K562 (cell line): Measurements from ENCODE around the gene BRAT1. TPM values are rescaled to one million over a fixed set of nuclear protein-coding genes. Genes with fewer than 3 reads are reported as not detected.

Experiments
- ATAC-seq: fragments of 200-7000 bp; cut with Tn5 transposase; 3 replicates; pipeline ENCODE4 v1.9.1; 2020; ENCODE audit warnings: moderate library complexity
- BruUV-seq: library from RNA; stranded (reverse); fragments of 400-500 nt; replicated peaks from 2 replicates; lab custom pipeline; 2021; lab: Mats Ljungman, UMichigan
- CTCF ChIA-PET: fragments of 300-600 bp; formaldehyde crosslinking; extraction: SDS; loops from one replicate; lab custom pipeline; 2021; ENCODE audit warnings: low intra/inter-chr PET ratio; lab: Yijun Ruan, JAX
- POLR2A ChIA-PET: fragments of 300-600, 350-650 bp; sonication (Branson Sonifier 250); formaldehyde crosslinking; extraction: SDS; loops from one replicate; lab custom pipeline; 2021; ENCODE audit warnings: antibody characterized with exemption, inconsistent platforms; lab: Yijun Ruan, JAX
- DNase-seq, 4 experiments: peaks; one replicate each; pipeline versions ENCODE4 v3.0.0 to v3.0.0-alpha.2; 2011 to 2018; ENCODE audit warnings: low spot score in 3 of 4, mixed read lengths in 3 of 4; ENCODE audit errors: extremely low read depth in 1 of 4
- FAIRE-seq: peaks from 2 replicates; lab custom pipeline; 2011; peaks lifted over from hg19 to GRCh38; lab: Jason Lieb, UNC
- H2AFZ ChIP-seq: 2 replicates; pipeline ENCODE4 v1.6.0; 2011; ENCODE audit warnings: low read depth, low read length, control low read depth, inconsistent platforms
- H3K27ac ChIP-seq: fragments of 200-600 bp; 3 replicates; pipeline ENCODE4 v1.8.0; 2011; ENCODE audit warnings: low read depth, mild to moderate bottlenecking, control low read depth, inconsistent platforms, low read length, moderate library complexity, mixed read lengths; ENCODE audit errors: extremely low read depth
- H3K27me3 ChIP-seq, 2 experiments: fragments of 300-600 bp in 1 of 2; 2 replicates in 1 of 2; 3 replicates in 1 of 2; pipeline versions ENCODE4 v1.6.0 to v1.8.0; 2011; ENCODE audit warnings: inconsistent platforms in 2 of 2, low read length in 2 of 2, mild to moderate bottlenecking in 1 of 2, mixed read lengths in 1 of 2, moderate library complexity in 1 of 2; ENCODE audit not compliant: control insufficient read depth in 2 of 2, insufficient read depth in 2 of 2
- H3K36me3 ChIP-seq: fragments of 300-600 bp; 3 replicates; pipeline ENCODE4 v1.8.0; 2011; ENCODE audit warnings: mild to moderate bottlenecking, low read length, inconsistent platforms; ENCODE audit not compliant: control insufficient read depth, insufficient read depth
- H3K4me1 ChIP-seq, 2 experiments: fragments of 200-600 bp in 1 of 2; replicated peaks in 1 of 2; 2 replicates in 1 of 2; 3 replicates in 1 of 2; pipeline versions ENCODE4 v1.5.1 to v1.8.0; 2011; ENCODE audit warnings: inconsistent platforms in 2 of 2, low read length in 2 of 2, mild to moderate bottlenecking in 1 of 2, mixed read lengths in 1 of 2, moderate library complexity in 1 of 2; ENCODE audit not compliant: control insufficient read depth in 2 of 2, insufficient read depth in 2 of 2
- H3K4me2 ChIP-seq: 2 replicates; pipeline ENCODE4 v1.6.1; 2011; ENCODE audit warnings: low read length, control low read depth, inconsistent platforms, mixed read lengths; ENCODE audit not compliant: insufficient read depth
- H3K4me3 ChIP-seq: fragments of 200-600 bp; sonication (generic), shearing (Covaris generic); 2 replicates; pipeline ENCODE4 v1.5.1; 2016; ENCODE audit warnings: control low read depth, inconsistent platforms
- H3K79me2 ChIP-seq: fragments of 200-600 bp; 3 replicates; pipeline ENCODE4 v1.8.0; 2011; ENCODE audit warnings: low read length, inconsistent platforms; ENCODE audit not compliant: control insufficient read depth, insufficient read depth
- H3K9ac ChIP-seq, 2 experiments: 2 replicates each; pipeline versions ENCODE4 v1.6.0 to v1.6.1; 2011; ENCODE audit warnings: low read depth in 2 of 2, low read length in 2 of 2, control low read depth in 1 of 2, inconsistent platforms in 1 of 2, mild to moderate bottlenecking in 1 of 2, mixed read lengths in 1 of 2; ENCODE audit not compliant: insufficient read depth in 1 of 2
- H3K9me1 ChIP-seq: one replicate; pipeline ENCODE4 v1.6.0; 2011; ENCODE audit warnings: inconsistent platforms, mild to moderate bottlenecking, low read length, moderate library complexity; ENCODE audit not compliant: control insufficient read depth, insufficient read depth
- H3K9me3 ChIP-seq: replicated peaks from 2 replicates; pipeline ENCODE4 v1.5.1; 2011; ENCODE audit warnings: low read depth, low read length, inconsistent platforms; ENCODE audit not compliant: control insufficient read depth, insufficient read depth
- H4K20me1 ChIP-seq: replicated peaks from 2 replicates; pipeline ENCODE4 v1.6.1; 2011; ENCODE audit warnings: low read length, inconsistent platforms, mixed read lengths; ENCODE audit not compliant: control insufficient read depth, insufficient read depth
- ATF3 ChIP-seq, 2 experiments: fragments of 450-650 bp in 1 of 2; sonication (generic) in 1 of 2; formaldehyde crosslinking in 1 of 2; IDR thresholded peaks in 1 of 2; conservative IDR thresholded peaks in 1 of 2; 2 replicates each; pipeline versions ENCODE4 v1.6.1 to v1.8.1; 2016 to 2023; ENCODE audit warnings: mild to moderate bottlenecking in 2 of 2, moderate library complexity in 2 of 2, inconsistent platforms in 1 of 2, missing genetic modification reagents in 1 of 2
- CREB1 ChIP-seq, 2 experiments: sonication (generic) in 1 of 2; formaldehyde crosslinking in 1 of 2; IDR thresholded peaks; 2 replicates each; pipeline versions ENCODE4 v1.6.1 to v1.8.0; 2012 to 2022; ENCODE audit warnings: inconsistent platforms in 1 of 2, mild to moderate bottlenecking in 1 of 2, missing genetic modification reagents in 1 of 2, moderate library complexity in 1 of 2
- GTF2E2 ChIP-seq: fragments of 200-800 bp; sonication (Bioruptor generic); IDR thresholded peaks from 2 replicates; pipeline ENCODE4 v1.6.1; 2016; ENCODE audit warnings: missing genetic modification characterization, missing compliant biosample characterization
- IRF2 ChIP-seq: sonication (generic); formaldehyde crosslinking; IDR thresholded peaks from 2 replicates; pipeline ENCODE4 v1.8.1; 2022; ENCODE audit warnings: mild to moderate bottlenecking, missing genetic modification reagents
- MITF ChIP-seq: IDR thresholded peaks from 2 replicates; pipeline ENCODE4 v1.6.1; 2014; ENCODE audit warnings: antibody characterized with exemption
- NCOA6 ChIP-seq: fragments of 450-650 bp; IDR thresholded peaks from 2 replicates; pipeline ENCODE4 v1.6.1; 2017; ENCODE audit warnings: mild to moderate bottlenecking
- PHF21A ChIP-seq: fragments of 450-650 bp; IDR thresholded peaks from 2 replicates; pipeline ENCODE4 v1.6.1; 2017; ENCODE audit warnings: low read depth, borderline replicate concordance
- RBM25 ChIP-seq: fragments of 200-400 bp; formaldehyde crosslinking; IDR thresholded peaks from 2 replicates; pipeline ENCODE4 v1.6.1; 2018; ENCODE audit warnings: low read length, low read depth, moderate library complexity; ENCODE audit not compliant: severe bottlenecking
- RNF2 ChIP-seq: sonication (generic); IDR thresholded peaks from 2 replicates; pipeline ENCODE4 v1.6.1; 2016
- SMAD2 ChIP-seq: fragments of 150-350 bp; IDR thresholded peaks from 2 replicates; pipeline ENCODE4 v1.6.1; 2014; ENCODE audit warnings: low read depth, mild to moderate bottlenecking, low read length
- U2AF1 ChIP-seq: fragments of 200-400 bp; formaldehyde crosslinking; optimal IDR thresholded peaks from 2 replicates; pipeline ENCODE3; 2017; ENCODE audit warnings: mild to moderate bottlenecking, low read depth, low read length, moderate library complexity
- ZBTB17 ChIP-seq: fragments of 450-650 bp; formaldehyde crosslinking; IDR thresholded peaks from 2 replicates; pipeline ENCODE4 v1.4.0; 2020; ENCODE audit warnings: mild to moderate bottlenecking
- ZBTB49 ChIP-seq: sonication (generic); formaldehyde crosslinking; IDR thresholded peaks from 2 replicates; pipeline ENCODE4 v1.8.0; 2022; ENCODE audit warnings: missing genetic modification reagents, mild to moderate bottlenecking, borderline replicate concordance
- ZFP36 ChIP-seq: fragments of 150-350 bp; IDR thresholded peaks from 2 replicates; pipeline ENCODE4 v1.6.1; 2018; ENCODE audit warnings: low read length, low read depth; ENCODE audit not compliant: partially characterized antibody
- ZNF134 ChIP-seq: fragments of 250-450 bp; sonication (Bioruptor Pico); conservative IDR thresholded peaks from 2 replicates; pipeline ENCODE4 v1.4.0; 2020
- ZNF324 ChIP-seq: fragments of 250-450 bp; sonication (Bioruptor Pico); IDR thresholded peaks from 2 replicates; pipeline ENCODE4 v1.4.0; 2020; ENCODE audit warnings: mild to moderate bottlenecking
- WGBS: fragments of 100-300 bp; shearing (Covaris generic); methylation state at CpG from one replicate; pipeline ENCODE4 v1.1.6; 2016; ENCODE audit warnings: low coverage, mixed read lengths; ENCODE audit not compliant: insufficient coverage; ENCODE audit errors: missing lambda C conversion rate; 5-methylcytosine and 5-hydroxymethylcytosine counted together
- in situ Hi-C: fragments of 300-500 bp; cut with MboI; formaldehyde crosslinking; loops from 4 replicates; pipeline ENCODE4 v1.15.0; 2018; ENCODE audit warnings: inconsistent platforms, mixed read lengths
- intact Hi-C: fragments of 100-400 bp; cut with micrococcal nuclease; formaldehyde crosslinking; loops from 2 replicates; pipeline ENCODE4 v1.14.2; 2022
- polyA plus RNA-seq, 8 experiments: library from polyadenylated mRNA; depleted of rRNA in 4 of 8; stranded (reverse) in 5 of 8; unstranded in 3 of 8; fragments of >200 nt; fragmentation: Nextera tagmentation in 2 of 8; fragmentation: Illumina TruSeq in 1 of 8; extraction: Ambion mirVana in 2 of 8; extraction: Trizol in 1 of 8; gene quantifications; 2 replicates each; pipeline versions ENCODE4 v1.2.1 to v1.2.3, GENCODE V29; 2011 to 2014; ENCODE audit warnings: inconsistent platforms in 1 of 8, missing spikeins in 1 of 8
- total RNA-seq, 7 experiments: library from RNA; depleted of rRNA in 6 of 7; stranded (reverse); fragments of >200 nt in 6 of 7; fragmentation: Illumina TruSeq in 2 of 7; extraction: Trizol in 2 of 7; gene quantifications; 2 replicates each; pipeline versions ENCODE4 v1.2.1 to v1.2.3, GENCODE V29; 2011 to 2021; ENCODE audit warnings: low replicate concordance in 1 of 7

Gene BRAT1
- total and polyA plus RNA-seq, 9 of the 15 experiments (the other 6 are each of a cell fraction or from before 2014, with no cell fraction given) = 0.13 to 49.6 (median 10.5) TPM

GRCh38 chr7:2522780-2523433 is 32.4 kb downstream of the BRAT1 start (continued):
- 0 out of 2 replicates have a peak, but pooled peaks have one; percentile 14 for TF ChIP-seq PHF21A
- TF ChIP-seq, all 486 proteins: peak for 10

GRCh38 chr7:2521952-2522591 is 33.3 kb downstream of the BRAT1 start:
- Histone ChIP-seq H3K9me3 (no peaks in the 10 kb centered on the region), H3K79me2 (no peaks in the 10 kb centered on the region), H2AFZ (no peak overlapping the region), H3K4me1 (peaks cover 0 to 90% of the 10 kb centered on the region in 2 experiments), H3K9me1 (no peaks in the 10 kb centered on the region), H3K9ac (no peak overlapping the region), H3K27ac (no peak overlapping the region), H4K20me1 (peaks cover 4% of the 10 kb centered on the region), H3K4me3 (no peak overlapping the region), H3K36me3 (no peaks in the 10 kb centered on the region), H3K4me2 (no peak overlapping the region), H3K27me3 (peaks cover 0 to 23% of the 10 kb centered on the region in 2 experiments; a peak in 2 of 5 replicates)
- no peak for DNase-seq
- no TSS peak for BruUV-seq
- ChIA-PET POLR2A (no interaction called here), CTCF (no interaction called here)
- in situ Hi-C loops = no loop called here
- FAIRE-seq = no peak
- intact Hi-C loops = no loop called here
- WGBS = 6% methylated on average over 14 of the region's 17 CpGs
- ATAC-seq = no peak
- TF ChIP-seq ZNF134 (CRISPR knock-in tag) (no peak), GTF2E2 (no peak), ZFP36 (peak; percentile 96), ZNF324 (CRISPR knock-in tag) (no peak), RNF2 (no peak), ZBTB17 (CRISPR knock-in tag) (no peak), U2AF1 (no peak), ZBTB49 (CRISPR knock-in tag) (no peak), ATF3 (IDR thresholded peaks at IDR 0.05) (peak; percentile 24), ATF3 (CRISPR knock-in tag; conservative IDR thresholded peaks at IDR 0.05) (no peak), CREB1 (IDR thresholded peaks at IDR 0.05) (no peak), CREB1 (CRISPR knock-in tag; IDR thresholded peaks at IDR 0.05) (no peak), IRF2 (CRISPR knock-in tag) (no peak), MITF (no peak), SMAD2 (no peak), NCOA6 (no peak), RBM25 (peak; percentile 27)
